KMS-11 (cell line): ENCODE data around the gene PCDHGA10.
"Not testable (repeated sequence)": the region's sequence is repeated elsewhere in the genome, so short reads cannot be mapped to it uniquely, and the experiment has no call there.

Experiments
- H2AFZ ChIP-seq: fragments of 200-600 bp; sonication (generic); 2 replicates; pipeline ENCODE4 v1.6.1; 2016; ENCODE audit warnings: antibody characterized with exemption, mixed run types, low read depth
- H3K27ac ChIP-seq: fragments of 200-600 bp; sonication (generic); 2 replicates; pipeline ENCODE4 v1.6.1; 2016; ENCODE audit warnings: mild to moderate bottlenecking, mixed run types
- H3K27me3 ChIP-seq: fragments of 200-600 bp; sonication (generic); 2 replicates; pipeline ENCODE4 v1.6.1; 2017; ENCODE audit warnings: mild to moderate bottlenecking, low read depth, mixed run types, moderate library complexity; ENCODE audit not compliant: insufficient read depth
- H3K36me3 ChIP-seq: fragments of 200-600 bp; sonication (generic); 2 replicates; pipeline ENCODE4 v1.6.1; 2017; ENCODE audit warnings: mild to moderate bottlenecking, mixed run types; ENCODE audit not compliant: insufficient read depth
- H3K4me1 ChIP-seq: fragments of 200-600 bp; sonication (generic); 2 replicates; pipeline ENCODE4 v1.6.1; 2016; ENCODE audit warnings: mild to moderate bottlenecking, low read depth, mixed run types; ENCODE audit not compliant: poor library complexity, severe bottlenecking
- H3K4me2 ChIP-seq: fragments of 200-600 bp; sonication (generic); 2 replicates; pipeline ENCODE4 v1.7.0; 2016; ENCODE audit warnings: mild to moderate bottlenecking, mixed run types
- H3K4me3 ChIP-seq: fragments of 200-600 bp; sonication (generic); IDR thresholded peaks from 2 replicates; pipeline ENCODE4 v1.6.1; 2017; ENCODE audit warnings: low read depth, low read length, mixed read lengths; ENCODE audit not compliant: insufficient read depth
- H3K79me2 ChIP-seq: fragments of 200-600 bp; sonication (generic); 2 replicates; pipeline ENCODE4 v1.6.1; 2016; ENCODE audit warnings: low read depth, mixed run types; ENCODE audit not compliant: insufficient read depth
- H3K9ac ChIP-seq: fragments of 200-600 bp; sonication (generic); 2 replicates; pipeline ENCODE4 v1.6.1; 2016; ENCODE audit warnings: mild to moderate bottlenecking, mixed run types
- H4K20me1 ChIP-seq: fragments of 200-600 bp; sonication (generic); 2 replicates; pipeline ENCODE4 v1.6.1; 2016; ENCODE audit warnings: mild to moderate bottlenecking, mixed run types; ENCODE audit not compliant: insufficient read depth
- TF ChIP-seq, protein P1 (sequence below): fragments of 200-600 bp; sonication (generic); conservative IDR thresholded peaks from 2 replicates; pipeline ENCODE4 v1.6.1; 2017; ENCODE audit warnings: low read depth, mild to moderate bottlenecking, antibody characterized with exemption, low read length, moderate library complexity, mixed read lengths

PCDHGA10 gene

GRCh38 chr5:141397756-141398551, 14.8 kb upstream of the PCDHGA10 start, which contains the start of gene PCDHGB5:
PCDHGB5 (plus strand) TSS chr5:141397947; CDS start chr5:141398128, 181 bp downstream.
- H3K36me3 ChIP-seq, H3K27me3 ChIP-seq, H3K27ac ChIP-seq, H3K4me3 ChIP-seq, H4K20me1 ChIP-seq, H3K9ac ChIP-seq, H3K4me1 ChIP-seq, H3K79me2 ChIP-seq, H2AFZ ChIP-seq, H3K4me2 ChIP-seq: not testable (repeated sequence)
- TF ChIP-seq, protein P1, sequence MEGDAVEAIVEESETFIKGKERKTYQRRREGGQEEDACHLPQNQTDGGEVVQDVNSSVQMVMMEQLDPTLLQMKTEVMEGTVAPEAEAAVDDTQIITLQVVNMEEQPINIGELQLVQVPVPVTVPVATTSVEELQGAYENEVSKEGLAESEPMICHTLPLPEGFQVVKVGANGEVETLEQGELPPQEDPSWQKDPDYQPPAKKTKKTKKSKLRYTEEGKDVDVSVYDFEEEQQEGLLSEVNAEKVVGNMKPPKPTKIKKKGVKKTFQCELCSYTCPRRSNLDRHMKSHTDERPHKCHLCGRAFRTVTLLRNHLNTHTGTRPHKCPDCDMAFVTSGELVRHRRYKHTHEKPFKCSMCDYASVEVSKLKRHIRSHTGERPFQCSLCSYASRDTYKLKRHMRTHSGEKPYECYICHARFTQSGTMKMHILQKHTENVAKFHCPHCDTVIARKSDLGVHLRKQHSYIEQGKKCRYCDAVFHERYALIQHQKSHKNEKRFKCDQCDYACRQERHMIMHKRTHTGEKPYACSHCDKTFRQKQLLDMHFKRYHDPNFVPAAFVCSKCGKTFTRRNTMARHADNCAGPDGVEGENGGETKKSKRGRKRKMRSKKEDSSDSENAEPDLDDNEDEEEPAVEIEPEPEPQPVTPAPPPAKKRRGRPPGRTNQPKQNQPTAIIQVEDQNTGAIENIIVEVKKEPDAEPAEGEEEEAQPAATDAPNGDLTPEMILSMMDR, result peak; percentile 47

DNA sequence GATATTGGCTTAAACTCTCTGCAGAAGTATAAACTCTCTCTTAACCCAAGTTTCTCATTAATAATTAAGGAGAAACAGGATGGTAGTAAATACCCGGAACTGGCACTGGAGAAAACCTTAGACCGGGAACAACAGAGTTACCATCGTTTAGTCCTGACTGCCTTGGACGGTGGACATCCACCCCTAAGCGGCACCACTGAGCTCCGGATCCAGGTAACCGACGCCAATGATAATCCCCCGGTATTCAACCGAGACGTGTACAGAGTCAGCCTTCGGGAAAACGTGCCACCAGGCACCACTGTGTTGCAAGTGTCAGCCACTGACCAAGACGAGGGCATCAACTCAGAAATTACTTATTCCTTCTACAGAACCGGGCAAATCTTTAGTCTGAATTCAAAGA, 14.2 kb upstream of the PCDHGA10 start:
- Histone ChIP-seq H3K27ac (no peak overlapping the region), H3K4me2 (no peak overlapping the region), H3K27me3 (no peaks in the 10 kb centered on the region), H2AFZ (no peak overlapping the region), H4K20me1 (no peaks in the 10 kb centered on the region), H3K4me3 (no peak overlapping the region), H3K9ac (no peak overlapping the region), H3K4me1 (no peaks in the 10 kb centered on the region), H3K79me2 (no peaks in the 10 kb centered on the region), H3K36me3 (no peaks in the 10 kb centered on the region)
- TF ChIP-seq, protein P1, result no peak

DNA sequence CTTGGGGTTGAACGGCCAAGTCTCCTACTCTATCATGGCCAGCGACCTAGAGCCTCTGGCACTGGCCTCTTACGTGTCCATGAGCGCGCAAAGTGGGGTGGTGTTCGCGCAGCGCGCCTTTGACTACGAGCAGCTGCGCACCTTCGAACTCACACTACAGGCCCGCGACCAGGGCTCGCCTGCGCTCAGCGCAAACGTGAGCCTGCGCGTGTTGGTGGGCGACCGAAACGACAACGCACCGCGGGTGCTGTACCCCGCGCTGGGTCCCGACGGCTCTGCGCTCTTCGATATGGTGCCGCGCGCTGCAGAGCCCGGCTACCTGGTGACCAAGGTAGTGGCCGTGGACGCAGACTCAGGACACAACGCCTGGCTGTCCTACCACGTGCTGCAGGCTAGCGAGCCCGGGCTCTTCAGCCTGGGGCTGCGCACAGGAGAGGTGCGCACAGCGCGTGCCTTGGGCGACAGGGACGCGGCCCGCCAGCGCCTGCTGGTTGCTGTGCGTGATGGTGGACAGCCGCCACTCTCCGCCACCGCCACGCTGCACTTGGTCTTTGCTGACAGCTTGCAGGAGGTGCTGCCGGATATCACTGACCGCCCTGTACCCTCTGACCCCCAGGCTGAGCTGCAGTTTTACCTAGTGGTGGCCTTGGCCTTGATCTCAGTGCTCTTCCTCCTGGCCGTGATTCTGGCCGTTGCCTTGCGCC, 13.1 kb upstream of the PCDHGA10 start:
- TF ChIP-seq, protein P1, result no peak
- H3K27ac ChIP-seq, result no peak overlapping the region
- no peak overlapping the region for H3K4me2 ChIP-seq
- H3K27me3 ChIP-seq, result no peaks in the 10 kb centered on the region
- no peaks in the 10 kb centered on the region for H3K36me3 ChIP-seq
- no peak overlapping the region for H3K4me3 ChIP-seq
- H2AFZ ChIP-seq, result no peak overlapping the region
- no peaks in the 10 kb centered on the region for H3K4me1 ChIP-seq
- no peaks in the 10 kb centered on the region for H4K20me1 ChIP-seq
- no peaks in the 10 kb centered on the region for H3K79me2 ChIP-seq
- no peak overlapping the region for H3K9ac ChIP-seq

DNA sequence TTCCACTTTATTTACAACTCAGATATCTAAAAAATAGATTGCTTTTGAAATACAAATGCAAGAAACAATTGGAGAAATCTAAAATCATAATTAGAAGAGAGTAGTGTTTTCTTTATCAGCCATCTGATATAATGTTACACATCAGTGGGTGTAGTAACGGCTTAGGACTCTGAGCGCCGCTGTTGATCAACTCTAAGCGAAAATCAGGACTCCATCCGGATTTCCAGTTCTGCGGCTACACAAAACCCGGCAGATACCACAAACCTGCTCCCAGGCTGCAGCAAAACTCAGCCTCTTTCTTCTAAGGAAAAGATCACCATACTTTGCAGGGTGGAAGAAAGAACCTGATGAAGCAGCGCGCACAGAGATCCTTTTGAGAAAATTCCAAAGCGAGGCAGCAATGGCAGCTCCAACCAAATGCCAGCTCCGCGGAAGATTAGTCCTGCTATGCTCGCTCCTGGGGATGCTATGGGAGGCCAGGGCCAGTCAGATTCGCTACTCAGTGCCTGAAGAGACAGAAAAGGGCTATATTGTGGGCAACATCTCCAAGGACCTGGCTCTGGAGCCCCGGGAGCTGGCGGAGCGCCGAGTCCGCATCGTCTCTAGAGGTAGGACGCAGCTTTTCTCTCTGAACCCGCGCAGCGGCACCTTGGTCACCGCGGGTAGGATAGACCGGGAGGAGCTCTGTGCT, 10.1 kb upstream of the PCDHGA10 start, which contains the start of gene PCDHGA9:
Gene PCDHGA9 (plus strand): TSS at position 226 of the 691 bp plus-strand sequence. CDS start 175 bp downstream, at position 401.
- Histone ChIP-seq H3K4me3 (no peak within 1 kb of the TSS), H3K79me2 (no peaks in the 10 kb centered on the region), H2AFZ (no peak within 1 kb of the TSS), H3K4me2 (no peak within 1 kb of the TSS), H3K36me3 (no peaks in the 10 kb centered on the region), H4K20me1 (no peaks in the 10 kb centered on the region), H3K4me1 (no peaks in the 10 kb centered on the region), H3K9ac (no peak within 1 kb of the TSS), H3K27ac (no peak within 1 kb of the TSS), H3K27me3 (no peaks in the 10 kb centered on the region)
- TF ChIP-seq, protein P1, result no peak
